HCT116 (cell line): ENCODE results near the gene BBX.
"Not testable (repeated sequence)": the region's sequence is repeated elsewhere in the genome, so short reads cannot be mapped to it uniquely, and the experiment has no call there.

Source experiments
- ELF1 ChIP-seq: IDR thresholded peaks from 2 replicates; pipeline ENCODE4 v1.6.1; 2012; ENCODE audit warnings: low read depth, borderline replicate concordance
- EZH2 ChIP-seq: fragments of 200-600 bp; sonication (generic); IDR thresholded peaks from 2 replicates; pipeline ENCODE4 v1.6.1; 2017; ENCODE audit warnings: antibody characterized with exemption, mixed run types
- POLR2A ChIP-seq: IDR thresholded peaks from 2 replicates; pipeline ENCODE4 v1.7.0; 2011; ENCODE audit warnings: borderline replicate concordance; ENCODE audit not compliant: insufficient read depth, insufficient read length; ENCODE audit errors: extremely low read depth
- REST ChIP-seq: IDR thresholded peaks from 2 replicates; pipeline ENCODE4 v1.6.1; 2012; ENCODE audit warnings: low read depth
- TCF7L2 ChIP-seq: IDR thresholded peaks from 2 replicates; pipeline ENCODE4 v1.7.0; 2011; ENCODE audit warnings: borderline replicate concordance, inconsistent platforms; ENCODE audit not compliant: insufficient read depth, insufficient read length; ENCODE audit errors: extremely low read depth
- TF ChIP-seq, protein P1 (sequence below), 3 experiments: fragments of 200-600 bp in 1 of 3; sonication (generic) in 1 of 3; IDR thresholded peaks in 2 of 3; conservative IDR thresholded peaks in 1 of 3; 2 replicates each; pipeline ENCODE4 v1.5.1; 2012 to 2017; ENCODE audit warnings: low read depth in 2 of 3, low read length in 2 of 3, antibody characterized with exemption in 1 of 3, borderline replicate concordance in 1 of 3, control low read depth in 1 of 3, mild to moderate bottlenecking in 1 of 3, mixed read lengths in 1 of 3, mixed run types in 1 of 3, moderate library complexity in 1 of 3; ENCODE audit not compliant: insufficient read depth in 1 of 3
- TF ChIP-seq, protein P2 (sequence below): IDR thresholded peaks from 2 replicates; pipeline ENCODE4 v1.6.1; 2011; ENCODE audit warnings: mild to moderate bottlenecking, low read length, moderate library complexity; ENCODE audit not compliant: insufficient replicate concordance; ENCODE audit errors: extremely low read depth

DNA sequence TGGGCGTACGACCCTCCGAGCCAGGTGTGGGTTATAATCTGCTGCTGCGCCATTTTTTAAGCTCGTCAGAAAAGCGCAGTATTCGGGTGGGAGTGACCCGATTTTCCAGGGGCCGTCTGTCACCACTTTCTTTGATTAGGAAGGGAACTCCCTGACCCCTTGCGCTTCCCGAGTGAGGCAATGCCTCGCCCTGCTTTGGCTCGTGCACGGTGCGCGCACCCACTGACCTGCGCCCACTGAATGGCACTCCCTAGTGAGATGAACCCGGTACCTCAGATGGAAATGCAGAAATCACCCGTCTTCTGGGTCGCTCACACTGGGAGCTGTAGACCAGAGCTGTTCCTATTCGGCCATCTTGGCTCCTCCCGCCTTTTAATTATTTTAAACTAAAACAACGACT lies 175.1 kb downstream of the BBX start:
- TF ChIP-seq, protein P1, sequence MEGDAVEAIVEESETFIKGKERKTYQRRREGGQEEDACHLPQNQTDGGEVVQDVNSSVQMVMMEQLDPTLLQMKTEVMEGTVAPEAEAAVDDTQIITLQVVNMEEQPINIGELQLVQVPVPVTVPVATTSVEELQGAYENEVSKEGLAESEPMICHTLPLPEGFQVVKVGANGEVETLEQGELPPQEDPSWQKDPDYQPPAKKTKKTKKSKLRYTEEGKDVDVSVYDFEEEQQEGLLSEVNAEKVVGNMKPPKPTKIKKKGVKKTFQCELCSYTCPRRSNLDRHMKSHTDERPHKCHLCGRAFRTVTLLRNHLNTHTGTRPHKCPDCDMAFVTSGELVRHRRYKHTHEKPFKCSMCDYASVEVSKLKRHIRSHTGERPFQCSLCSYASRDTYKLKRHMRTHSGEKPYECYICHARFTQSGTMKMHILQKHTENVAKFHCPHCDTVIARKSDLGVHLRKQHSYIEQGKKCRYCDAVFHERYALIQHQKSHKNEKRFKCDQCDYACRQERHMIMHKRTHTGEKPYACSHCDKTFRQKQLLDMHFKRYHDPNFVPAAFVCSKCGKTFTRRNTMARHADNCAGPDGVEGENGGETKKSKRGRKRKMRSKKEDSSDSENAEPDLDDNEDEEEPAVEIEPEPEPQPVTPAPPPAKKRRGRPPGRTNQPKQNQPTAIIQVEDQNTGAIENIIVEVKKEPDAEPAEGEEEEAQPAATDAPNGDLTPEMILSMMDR (IDR thresholded peaks at IDR 0.05 in 2 of 3, conservative IDR thresholded peaks at IDR 0.05 in 1 of 3; ENCODE audit: borderline replicate concordance in 1 of 3, insufficient read depth in 1 of 3, low read depth in 2 of 3, low read length in 2 of 3) = not testable (repeated sequence)
- TF ChIP-seq, protein P2, sequence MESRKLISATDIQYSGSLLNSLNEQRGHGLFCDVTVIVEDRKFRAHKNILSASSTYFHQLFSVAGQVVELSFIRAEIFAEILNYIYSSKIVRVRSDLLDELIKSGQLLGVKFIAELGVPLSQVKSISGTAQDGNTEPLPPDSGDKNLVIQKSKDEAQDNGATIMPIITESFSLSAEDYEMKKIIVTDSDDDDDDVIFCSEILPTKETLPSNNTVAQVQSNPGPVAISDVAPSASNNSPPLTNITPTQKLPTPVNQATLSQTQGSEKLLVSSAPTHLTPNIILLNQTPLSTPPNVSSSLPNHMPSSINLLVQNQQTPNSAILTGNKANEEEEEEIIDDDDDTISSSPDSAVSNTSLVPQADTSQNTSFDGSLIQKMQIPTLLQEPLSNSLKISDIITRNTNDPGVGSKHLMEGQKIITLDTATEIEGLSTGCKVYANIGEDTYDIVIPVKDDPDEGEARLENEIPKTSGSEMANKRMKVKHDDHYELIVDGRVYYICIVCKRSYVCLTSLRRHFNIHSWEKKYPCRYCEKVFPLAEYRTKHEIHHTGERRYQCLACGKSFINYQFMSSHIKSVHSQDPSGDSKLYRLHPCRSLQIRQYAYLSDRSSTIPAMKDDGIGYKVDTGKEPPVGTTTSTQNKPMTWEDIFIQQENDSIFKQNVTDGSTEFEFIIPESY = not testable (repeated sequence)
- TF ChIP-seq POLR2A, REST, ELF1, TCF7L2, EZH2: not testable (repeated sequence)
